Measurements from ENCODE around the gene MRPL1. TPM values are rescaled to one million over a fixed set of nuclear protein-coding genes. Genes with fewer than 3 reads are reported as not detected.

Gene MRPL1
- total and polyA plus RNA-seq, 2 of the 13 experiments (the other 11 are each of a cell fraction or from before 2014, with no cell fraction given) = 23.3 to 61.5 TPM

DNA sequence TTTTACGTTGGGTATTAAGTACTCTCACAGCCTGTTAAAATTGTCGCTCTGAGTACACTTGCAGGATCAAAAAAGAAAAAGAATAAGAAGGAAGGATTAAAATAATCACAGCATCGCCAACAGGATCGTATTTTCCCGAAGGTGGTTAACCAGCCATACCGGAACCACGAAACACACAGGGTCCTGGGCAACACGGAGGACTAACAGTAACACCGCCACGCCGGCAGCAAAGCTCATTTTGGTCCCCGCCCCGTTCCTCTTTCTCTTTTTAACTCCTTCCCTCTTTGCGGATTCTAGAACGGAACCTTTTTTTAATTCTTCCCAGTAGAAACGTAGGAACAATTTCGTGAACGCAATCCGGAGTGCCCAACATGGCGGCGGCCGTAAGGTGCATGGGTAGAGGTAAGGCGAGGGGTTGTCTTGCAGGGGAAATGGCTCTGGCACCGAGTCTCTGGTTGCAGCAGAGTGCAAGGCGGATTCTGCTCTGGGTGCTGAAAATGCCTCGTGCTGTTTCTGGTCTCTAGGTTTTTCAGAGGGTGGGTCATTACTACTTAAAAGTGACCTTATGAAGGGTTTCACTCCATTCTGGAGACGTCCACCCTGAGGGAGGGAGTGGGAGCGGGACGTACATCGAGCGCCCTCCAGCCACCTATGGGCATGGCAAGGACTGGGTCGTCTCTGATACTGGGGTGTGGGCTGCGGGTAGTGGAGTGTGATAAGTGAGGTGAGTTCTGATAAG is at the start of gene MRPL1 (continued):
- TF ChIP-seq ZNF431 (CRISPR knock-in tag; IDR thresholded peaks at IDR 0.05; ENCODE audit: borderline replicate concordance, low read depth) = peak; percentile 75
- TF ChIP-seq ZNF703 (CRISPR knock-in tag; IDR thresholded peaks at IDR 0.05; ENCODE audit: borderline replicate concordance) = no peak
- peak; percentile 77 for TF ChIP-seq DR1 (CRISPR knock-in tag; IDR thresholded peaks at IDR 0.05)
- TF ChIP-seq, protein P1, sequence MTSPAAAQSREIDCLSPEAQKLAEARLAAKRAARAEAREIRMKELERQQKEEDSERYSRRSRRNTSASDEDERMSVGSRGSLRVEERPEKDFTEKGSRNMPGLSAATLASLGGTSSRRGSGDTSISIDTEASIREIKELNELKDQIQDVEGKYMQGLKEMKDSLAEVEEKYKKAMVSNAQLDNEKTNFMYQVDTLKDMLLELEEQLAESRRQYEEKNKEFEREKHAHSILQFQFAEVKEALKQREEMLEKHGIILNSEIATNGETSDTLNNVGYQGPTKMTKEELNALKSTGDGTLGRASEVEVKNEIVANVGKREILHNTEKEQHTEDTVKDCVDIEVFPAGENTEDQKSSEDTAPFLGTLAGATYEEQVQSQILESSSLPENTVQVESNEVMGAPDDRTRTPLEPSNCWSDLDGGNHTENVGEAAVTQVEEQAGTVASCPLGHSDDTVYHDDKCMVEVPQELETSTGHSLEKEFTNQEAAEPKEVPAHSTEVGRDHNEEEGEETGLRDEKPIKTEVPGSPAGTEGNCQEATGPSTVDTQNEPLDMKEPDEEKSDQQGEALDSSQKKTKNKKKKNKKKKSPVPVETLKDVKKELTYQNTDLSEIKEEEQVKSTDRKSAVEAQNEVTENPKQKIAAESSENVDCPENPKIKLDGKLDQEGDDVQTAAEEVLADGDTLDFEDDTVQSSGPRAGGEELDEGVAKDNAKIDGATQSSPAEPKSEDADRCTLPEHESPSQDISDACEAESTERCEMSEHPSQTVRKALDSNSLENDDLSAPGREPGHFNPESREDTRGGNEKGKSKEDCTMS (CRISPR knock-in tag; conservative IDR thresholded peaks at IDR 0.05) = no peak; the same call in 1 of the 2 replicates
- TF ChIP-seq ZNF687 (CRISPR knock-in tag; IDR thresholded peaks at IDR 0.05) = peak; percentile 63
- 0 out of 2 replicates have a peak, but pooled peaks have one; percentile 29 for TF ChIP-seq STAT5B (CRISPR knock-in tag; IDR thresholded peaks at IDR 0.05)
- TF ChIP-seq JUND (CRISPR knock-in tag; IDR thresholded peaks at IDR 0.05) = no peak
- TF ChIP-seq, protein P2, sequence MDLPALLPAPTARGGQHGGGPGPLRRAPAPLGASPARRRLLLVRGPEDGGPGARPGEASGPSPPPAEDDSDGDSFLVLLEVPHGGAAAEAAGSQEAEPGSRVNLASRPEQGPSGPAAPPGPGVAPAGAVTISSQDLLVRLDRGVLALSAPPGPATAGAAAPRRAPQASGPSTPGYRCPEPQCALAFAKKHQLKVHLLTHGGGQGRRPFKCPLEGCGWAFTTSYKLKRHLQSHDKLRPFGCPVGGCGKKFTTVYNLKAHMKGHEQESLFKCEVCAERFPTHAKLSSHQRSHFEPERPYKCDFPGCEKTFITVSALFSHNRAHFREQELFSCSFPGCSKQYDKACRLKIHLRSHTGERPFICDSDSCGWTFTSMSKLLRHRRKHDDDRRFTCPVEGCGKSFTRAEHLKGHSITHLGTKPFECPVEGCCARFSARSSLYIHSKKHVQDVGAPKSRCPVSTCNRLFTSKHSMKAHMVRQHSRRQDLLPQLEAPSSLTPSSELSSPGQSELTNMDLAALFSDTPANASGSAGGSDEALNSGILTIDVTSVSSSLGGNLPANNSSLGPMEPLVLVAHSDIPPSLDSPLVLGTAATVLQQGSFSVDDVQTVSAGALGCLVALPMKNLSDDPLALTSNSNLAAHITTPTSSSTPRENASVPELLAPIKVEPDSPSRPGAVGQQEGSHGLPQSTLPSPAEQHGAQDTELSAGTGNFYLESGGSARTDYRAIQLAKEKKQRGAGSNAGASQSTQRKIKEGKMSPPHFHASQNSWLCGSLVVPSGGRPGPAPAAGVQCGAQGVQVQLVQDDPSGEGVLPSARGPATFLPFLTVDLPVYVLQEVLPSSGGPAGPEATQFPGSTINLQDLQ (CRISPR knock-in tag; IDR thresholded peaks at IDR 0.05) = peak; percentile 76; the same call in 1 of the 2 replicates
- peak; percentile 45; the same call in 1 of the 2 replicates for TF ChIP-seq HOMEZ (CRISPR knock-in tag; IDR thresholded peaks at IDR 0.05; ENCODE audit: low read depth)
- peak; percentile 38; the same call in 1 of the 2 replicates for TF ChIP-seq RCOR2 (CRISPR knock-in tag; IDR thresholded peaks at IDR 0.05)
- peak; percentile 17; the same call in 1 of the 2 replicates for TF ChIP-seq ZNF503 (CRISPR knock-in tag; IDR thresholded peaks at IDR 0.05)
- 0 out of 2 replicates have a peak, but pooled peaks have one; percentile 38 for TF ChIP-seq EED (CRISPR knock-in tag; IDR thresholded peaks at IDR 0.05)
- no peak for TF ChIP-seq MTA3 (CRISPR knock-in tag; IDR thresholded peaks at IDR 0.05)
- TF ChIP-seq YEATS4 (CRISPR knock-in tag; IDR thresholded peaks at IDR 0.05; ENCODE audit: borderline replicate concordance) = peak; percentile 98
- TF ChIP-seq ZFP90 (CRISPR knock-in tag; IDR thresholded peaks at IDR 0.05; ENCODE audit: borderline replicate concordance) = peak; percentile 70; the same call in 1 of the 2 replicates
